K562 (cell line): ENCODE data around the gene DUSP10. TPM values are rescaled to one million over a fixed set of nuclear protein-coding genes. Genes with fewer than 3 reads are reported as not detected.

Experiments used
- ATAC-seq: fragments of 200-7000 bp; cut with Tn5 transposase; 3 replicates; pipeline ENCODE4 v1.9.1; 2020; ENCODE audit warnings: moderate library complexity
- BruUV-seq: library from RNA; stranded (reverse); fragments of 400-500 nt; replicated peaks from 2 replicates; lab custom pipeline; 2021; lab: Mats Ljungman, UMichigan
- CTCF ChIA-PET: fragments of 300-600 bp; formaldehyde crosslinking; extraction: SDS; loops from one replicate; lab custom pipeline; 2021; ENCODE audit warnings: low intra/inter-chr PET ratio; lab: Yijun Ruan, JAX
- POLR2A ChIA-PET: fragments of 300-600, 350-650 bp; sonication (Branson Sonifier 250); formaldehyde crosslinking; extraction: SDS; loops from one replicate; lab custom pipeline; 2021; ENCODE audit warnings: antibody characterized with exemption, inconsistent platforms; lab: Yijun Ruan, JAX
- DNase-seq, 4 experiments: peaks; one replicate each; pipeline versions ENCODE4 v3.0.0 to v3.0.0-alpha.2; 2011 to 2018; ENCODE audit warnings: low spot score in 3 of 4, mixed read lengths in 3 of 4; ENCODE audit errors: extremely low read depth in 1 of 4
- FAIRE-seq: peaks from 2 replicates; lab custom pipeline; 2011; peaks lifted over from hg19 to GRCh38; lab: Jason Lieb, UNC
- H2AFZ ChIP-seq: 2 replicates; pipeline ENCODE4 v1.6.0; 2011; ENCODE audit warnings: low read depth, low read length, control low read depth, inconsistent platforms
- H3K27ac ChIP-seq: fragments of 200-600 bp; 3 replicates; pipeline ENCODE4 v1.8.0; 2011; ENCODE audit warnings: low read depth, mild to moderate bottlenecking, control low read depth, inconsistent platforms, low read length, moderate library complexity, mixed read lengths; ENCODE audit errors: extremely low read depth
- H3K27me3 ChIP-seq, 2 experiments: fragments of 300-600 bp in 1 of 2; 2 replicates in 1 of 2; 3 replicates in 1 of 2; pipeline versions ENCODE4 v1.6.0 to v1.8.0; 2011; ENCODE audit warnings: inconsistent platforms in 2 of 2, low read length in 2 of 2, mild to moderate bottlenecking in 1 of 2, mixed read lengths in 1 of 2, moderate library complexity in 1 of 2; ENCODE audit not compliant: control insufficient read depth in 2 of 2, insufficient read depth in 2 of 2
- H3K36me3 ChIP-seq: fragments of 300-600 bp; 3 replicates; pipeline ENCODE4 v1.8.0; 2011; ENCODE audit warnings: mild to moderate bottlenecking, low read length, inconsistent platforms; ENCODE audit not compliant: control insufficient read depth, insufficient read depth
- H3K4me1 ChIP-seq, 2 experiments: fragments of 200-600 bp in 1 of 2; replicated peaks in 1 of 2; 2 replicates in 1 of 2; 3 replicates in 1 of 2; pipeline versions ENCODE4 v1.5.1 to v1.8.0; 2011; ENCODE audit warnings: inconsistent platforms in 2 of 2, low read length in 2 of 2, mild to moderate bottlenecking in 1 of 2, mixed read lengths in 1 of 2, moderate library complexity in 1 of 2; ENCODE audit not compliant: control insufficient read depth in 2 of 2, insufficient read depth in 2 of 2
- H3K4me2 ChIP-seq: 2 replicates; pipeline ENCODE4 v1.6.1; 2011; ENCODE audit warnings: low read length, control low read depth, inconsistent platforms, mixed read lengths; ENCODE audit not compliant: insufficient read depth
- H3K4me3 ChIP-seq: fragments of 200-600 bp; sonication (generic), shearing (Covaris generic); 2 replicates; pipeline ENCODE4 v1.5.1; 2016; ENCODE audit warnings: control low read depth, inconsistent platforms
- H3K79me2 ChIP-seq: fragments of 200-600 bp; 3 replicates; pipeline ENCODE4 v1.8.0; 2011; ENCODE audit warnings: low read length, inconsistent platforms; ENCODE audit not compliant: control insufficient read depth, insufficient read depth
- H3K9ac ChIP-seq, 2 experiments: 2 replicates each; pipeline versions ENCODE4 v1.6.0 to v1.6.1; 2011; ENCODE audit warnings: low read depth in 2 of 2, low read length in 2 of 2, control low read depth in 1 of 2, inconsistent platforms in 1 of 2, mild to moderate bottlenecking in 1 of 2, mixed read lengths in 1 of 2; ENCODE audit not compliant: insufficient read depth in 1 of 2
- H3K9me1 ChIP-seq: one replicate; pipeline ENCODE4 v1.6.0; 2011; ENCODE audit warnings: inconsistent platforms, mild to moderate bottlenecking, low read length, moderate library complexity; ENCODE audit not compliant: control insufficient read depth, insufficient read depth
- H3K9me3 ChIP-seq: replicated peaks from 2 replicates; pipeline ENCODE4 v1.5.1; 2011; ENCODE audit warnings: low read depth, low read length, inconsistent platforms; ENCODE audit not compliant: control insufficient read depth, insufficient read depth
- H4K20me1 ChIP-seq: replicated peaks from 2 replicates; pipeline ENCODE4 v1.6.1; 2011; ENCODE audit warnings: low read length, inconsistent platforms, mixed read lengths; ENCODE audit not compliant: control insufficient read depth, insufficient read depth
- E4F1 ChIP-seq: fragments of 250-450 bp; sonication (Bioruptor Pico); IDR thresholded peaks from 2 replicates; pipeline ENCODE4 v1.5.0; 2021; ENCODE audit warnings: mild to moderate bottlenecking, borderline replicate concordance
- TBP ChIP-seq: optimal IDR thresholded peaks from 2 replicates; pipeline ENCODE3; 2011; ENCODE audit warnings: low read depth, low read length, improper control_type of control experiment
- U2AF2 ChIP-seq: fragments of 200-400 bp; formaldehyde crosslinking; optimal IDR thresholded peaks from 2 replicates; pipeline ENCODE3; 2017; ENCODE audit warnings: low read depth, mild to moderate bottlenecking, low read length
- ZNF197 ChIP-seq: fragments of 200-800 bp; sonication (Bioruptor generic); IDR thresholded peaks from 2 replicates; pipeline ENCODE4 v1.6.1; 2016; ENCODE audit warnings: low read depth, missing genetic modification characterization, missing compliant biosample characterization
- ZNF232 ChIP-seq: sonication (generic); formaldehyde crosslinking; IDR thresholded peaks from 2 replicates; pipeline ENCODE4 v1.8.0; 2022; ENCODE audit warnings: mild to moderate bottlenecking, missing genetic modification reagents
- ZNF511 ChIP-seq: sonication (generic); formaldehyde crosslinking; IDR thresholded peaks from 2 replicates; pipeline ENCODE4 v1.8.0; 2022; ENCODE audit warnings: mild to moderate bottlenecking, missing genetic modification reagents
- WGBS: fragments of 100-300 bp; shearing (Covaris generic); methylation state at CpG from one replicate; pipeline ENCODE4 v1.1.6; 2016; ENCODE audit warnings: low coverage, mixed read lengths; ENCODE audit not compliant: insufficient coverage; ENCODE audit errors: missing lambda C conversion rate; 5-methylcytosine and 5-hydroxymethylcytosine counted together
- in situ Hi-C: fragments of 300-500 bp; cut with MboI; formaldehyde crosslinking; loops from 4 replicates; pipeline ENCODE4 v1.15.0; 2018; ENCODE audit warnings: inconsistent platforms, mixed read lengths
- intact Hi-C: fragments of 100-400 bp; cut with micrococcal nuclease; formaldehyde crosslinking; loops from 2 replicates; pipeline ENCODE4 v1.14.2; 2022
- polyA plus RNA-seq, 8 experiments: library from polyadenylated mRNA; depleted of rRNA in 4 of 8; stranded (reverse) in 5 of 8; unstranded in 3 of 8; fragments of >200 nt; fragmentation: Nextera tagmentation in 2 of 8; fragmentation: Illumina TruSeq in 1 of 8; extraction: Ambion mirVana in 2 of 8; extraction: Trizol in 1 of 8; gene quantifications; 2 replicates each; pipeline versions ENCODE4 v1.2.1 to v1.2.3, GENCODE V29; 2011 to 2014; ENCODE audit warnings: inconsistent platforms in 1 of 8, missing spikeins in 1 of 8
- total RNA-seq, 7 experiments: library from RNA; depleted of rRNA in 6 of 7; stranded (reverse); fragments of >200 nt in 6 of 7; fragmentation: Illumina TruSeq in 2 of 7; extraction: Trizol in 2 of 7; gene quantifications; 2 replicates each; pipeline versions ENCODE4 v1.2.1 to v1.2.3, GENCODE V29; 2011 to 2021; ENCODE audit warnings: low replicate concordance in 1 of 7

DUSP10 gene
- total and polyA plus RNA-seq, 9 of the 15 experiments (the other 6 are each of a cell fraction or from before 2014, with no cell fraction given): 1.7 to 8.3 (median 6.1) TPM

GRCh38 chr1:221670081-221670480, 71.8 kb downstream of the DUSP10 start:
- intact Hi-C loops: loop anchor here (5.0 kb wide), 1 partner anchor 72 kb away; the partner anchor contains the start of gene DUSP10
- ChIA-PET CTCF (no interaction called here), POLR2A (interaction anchor here (1.2 kb wide), 1 partner anchor 14 kb away, joined by 5 read pairs; no protein-coding TSS in a partner anchor)
- DNase-seq (no peak), FAIRE-seq (no peak), ATAC-seq (no peak)
- no peaks in the 10 kb centered on the region for H3K9me1 ChIP-seq
- no peak overlapping the region for H2AFZ ChIP-seq
- no peak overlapping the region for H3K9ac ChIP-seq
- TF ChIP-seq ZNF511 (CRISPR knock-in tag): no peak
- no peak for TF ChIP-seq ZNF232 (CRISPR knock-in tag)
- TF ChIP-seq TBP: no peak
- no peak for TF ChIP-seq ZNF197
- no peak for TF ChIP-seq U2AF2
- 0 out of 2 replicates have a peak, but pooled peaks have one; percentile 9 for TF ChIP-seq E4F1 (CRISPR knock-in tag)
- H3K4me2 ChIP-seq: no peak overlapping the region
- no peaks in the 10 kb centered on the region for H3K36me3 ChIP-seq
- H3K4me3 ChIP-seq: no peak overlapping the region
- 18% methylated on average over 2 of the region's 2 CpGs for WGBS
- H3K9me3 ChIP-seq: no peaks in the 10 kb centered on the region
- no peaks in the 10 kb centered on the region for H3K79me2 ChIP-seq
- BruUV-seq: no TSS peak
- no peaks in the 10 kb centered on the region for H3K27me3 ChIP-seq
- in situ Hi-C loops: no loop called here
- H3K27ac ChIP-seq: no peak overlapping the region
- H3K4me1 ChIP-seq: peaks cover 0 to 11% of the 10 kb centered on the region in 2 experiments; a peak in 2 of 5 replicates
- no peaks in the 10 kb centered on the region for H4K20me1 ChIP-seq
